MM.1S (cell line): ENCODE measurements around the gene KIF21B.

Source experiments
- DNase-seq: peaks from one replicate; pipeline ENCODE4 v3.0.0-alpha.2; 2015
- H2AFZ ChIP-seq: fragments of 300-600 bp; sonication (generic); 2 replicates; pipeline ENCODE4 v1.6.0; 2016; ENCODE audit warnings: antibody characterized with exemption, low read length
- H3F3A ChIP-seq: fragments of 300-600 bp; sonication (generic); 2 replicates; pipeline ENCODE4 v1.6.1; 2016; ENCODE audit warnings: mild to moderate bottlenecking, antibody characterized with exemption, low read length, moderate library complexity, mixed read lengths; ENCODE audit not compliant: insufficient read depth
- H3K27ac ChIP-seq: fragments of 300-600 bp; sonication (generic); 2 replicates; pipeline ENCODE4 v1.5.1; 2016; ENCODE audit warnings: mild to moderate bottlenecking, low read length
- H3K27me3 ChIP-seq: fragments of 300-600 bp; sonication (generic); replicated peaks from 2 replicates; pipeline ENCODE4 v1.6.0; 2016; ENCODE audit warnings: low read length; ENCODE audit not compliant: insufficient read depth
- H3K36me3 ChIP-seq: fragments of 300-600 bp; sonication (generic); replicated peaks from 2 replicates; pipeline ENCODE4 v1.6.1; 2016; ENCODE audit warnings: mild to moderate bottlenecking, low read length, mixed read lengths; ENCODE audit not compliant: insufficient read depth
- H3K4me1 ChIP-seq: fragments of 300-600 bp; sonication (generic); 2 replicates; pipeline ENCODE4 v1.6.1; 2016; ENCODE audit warnings: low read length, mixed read lengths
- H3K4me2 ChIP-seq: fragments of 300-600 bp; sonication (generic); 2 replicates; pipeline ENCODE4 v1.6.0; 2016; ENCODE audit warnings: low read depth, low read length
- H3K4me3 ChIP-seq: fragments of 300-600 bp; sonication (generic); 2 replicates; pipeline ENCODE4 v1.5.1; 2016; ENCODE audit warnings: low read length, mixed read lengths
- H3K79me2 ChIP-seq: fragments of 300-600 bp; sonication (generic); 2 replicates; pipeline ENCODE4 v1.6.1; 2016; ENCODE audit warnings: mixed run types, low read length, mixed read lengths
- H3K9ac ChIP-seq: fragments of 300-600 bp; sonication (generic); 2 replicates; pipeline ENCODE4 v1.6.1; 2016; ENCODE audit warnings: low read length, mixed read lengths
- H3K9me2 ChIP-seq: fragments of 300-600 bp; sonication (generic); replicated peaks from 2 replicates; pipeline ENCODE4 v1.6.1; 2016; ENCODE audit warnings: mild to moderate bottlenecking, low read length, mixed read lengths; ENCODE audit not compliant: insufficient read depth
- H3K9me3 ChIP-seq: fragments of 300-600 bp; sonication (generic); replicated peaks from 2 replicates; pipeline ENCODE4 v1.6.1; 2016; ENCODE audit warnings: mild to moderate bottlenecking, low read length, mixed read lengths; ENCODE audit not compliant: insufficient read depth
- H4K20me1 ChIP-seq: fragments of 300-600 bp; sonication (generic); 2 replicates; pipeline ENCODE4 v1.6.1; 2016; ENCODE audit warnings: mild to moderate bottlenecking, low read length, moderate library complexity, mixed read lengths; ENCODE audit not compliant: insufficient read depth
- EZH2 ChIP-seq: fragments of 300-600 bp; sonication (generic); optimal IDR thresholded peaks from 2 replicates; pipeline ENCODE3; 2017; ENCODE audit warnings: low read depth, mild to moderate bottlenecking, antibody characterized with exemption, low read length, mixed read lengths
- EZH2phosphoT487 ChIP-seq: fragments of 300-600 bp; sonication (generic); IDR thresholded peaks from 2 replicates; pipeline ENCODE4 v1.6.1; 2018; ENCODE audit warnings: antibody characterized with exemption, low read length
- TF ChIP-seq, protein P1 (sequence below): fragments of 300-600 bp; sonication (generic); IDR thresholded peaks from 2 replicates; pipeline ENCODE4 v1.5.1; 2016; ENCODE audit warnings: antibody characterized with exemption, low read length, mixed read lengths

KIF21B gene

DNA sequence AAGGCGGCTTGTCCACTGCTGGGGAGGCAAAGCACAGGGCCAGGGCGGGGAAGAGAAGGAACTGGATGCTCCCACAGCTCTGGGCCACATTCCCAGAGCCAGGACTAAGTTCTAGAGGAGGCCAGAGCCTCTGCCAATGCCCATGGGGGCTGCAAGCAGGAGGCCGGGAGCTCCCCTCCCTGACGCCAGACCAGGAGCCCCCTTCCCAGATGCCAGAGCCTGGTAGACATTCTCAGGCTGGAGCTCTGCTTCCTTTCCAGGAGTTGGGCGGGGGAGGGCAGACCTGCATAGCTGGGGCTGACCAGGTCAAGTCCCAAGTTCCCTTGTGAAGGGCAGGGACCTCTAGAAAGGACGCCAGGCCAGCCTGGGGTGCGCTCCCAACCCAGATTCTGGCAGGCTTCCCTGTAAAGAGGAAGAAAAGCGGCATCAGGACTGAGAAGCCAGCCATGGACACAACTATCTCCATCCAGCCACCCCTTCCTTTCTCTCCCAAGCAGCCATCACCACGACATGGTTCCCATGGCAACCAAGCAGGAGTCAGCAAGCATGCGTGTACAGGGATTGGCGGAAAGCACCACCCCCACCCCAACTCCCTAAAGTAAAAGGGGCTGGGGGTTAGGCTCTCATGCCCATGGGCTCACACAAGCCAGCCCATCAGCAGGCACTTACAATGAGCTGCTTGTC is 13.4 kb downstream of the KIF21B start:
- H3K4me1 ChIP-seq, result no peaks in the 10 kb centered on the region

DNA sequence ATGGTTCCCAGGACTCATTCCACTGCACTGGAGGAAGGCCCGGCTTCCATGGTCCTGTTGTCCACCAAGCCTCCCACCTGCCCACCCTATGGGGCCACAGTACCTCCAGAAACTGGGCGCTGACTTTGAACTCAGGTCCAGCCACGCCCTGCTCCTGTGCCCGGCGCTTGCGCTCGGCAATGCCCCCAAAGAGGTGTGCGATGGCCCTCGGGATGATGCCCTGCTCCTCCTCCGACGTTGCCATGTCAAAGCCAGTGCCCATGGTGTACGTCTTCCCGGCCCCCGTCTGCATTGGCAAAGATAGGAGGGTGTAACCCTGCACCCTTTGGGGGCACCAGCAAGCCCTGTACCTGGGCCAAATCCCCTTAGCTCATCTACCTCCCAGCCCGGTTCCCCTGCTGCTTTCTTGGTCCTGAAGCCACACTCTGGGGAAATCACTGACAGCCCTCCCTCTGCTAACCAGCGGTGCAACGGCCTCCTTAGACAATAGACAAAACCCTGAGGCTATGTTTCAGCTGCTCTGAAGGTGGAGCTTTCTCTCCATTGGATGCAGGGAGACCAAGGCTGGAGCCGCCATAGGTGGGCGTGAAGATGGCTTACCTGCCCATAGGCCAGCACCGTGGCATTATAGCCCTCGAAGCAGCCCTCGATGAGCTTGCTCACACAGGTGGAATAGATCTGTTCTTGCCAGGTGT is 14.7 kb downstream of the KIF21B start:
- H3K27me3 ChIP-seq, result no peaks in the 10 kb centered on the region
- no peaks in the 10 kb centered on the region for H3K9me3 ChIP-seq
- peaks cover 80% of the 10 kb centered on the region for H3K79me2 ChIP-seq
- H3K9me2 ChIP-seq, result no peaks in the 10 kb centered on the region
- DNase-seq, result no peak
- TF ChIP-seq EZH2phosphoT487, result no peak
- TF ChIP-seq EZH2, result no peak
- TF ChIP-seq, protein P1, sequence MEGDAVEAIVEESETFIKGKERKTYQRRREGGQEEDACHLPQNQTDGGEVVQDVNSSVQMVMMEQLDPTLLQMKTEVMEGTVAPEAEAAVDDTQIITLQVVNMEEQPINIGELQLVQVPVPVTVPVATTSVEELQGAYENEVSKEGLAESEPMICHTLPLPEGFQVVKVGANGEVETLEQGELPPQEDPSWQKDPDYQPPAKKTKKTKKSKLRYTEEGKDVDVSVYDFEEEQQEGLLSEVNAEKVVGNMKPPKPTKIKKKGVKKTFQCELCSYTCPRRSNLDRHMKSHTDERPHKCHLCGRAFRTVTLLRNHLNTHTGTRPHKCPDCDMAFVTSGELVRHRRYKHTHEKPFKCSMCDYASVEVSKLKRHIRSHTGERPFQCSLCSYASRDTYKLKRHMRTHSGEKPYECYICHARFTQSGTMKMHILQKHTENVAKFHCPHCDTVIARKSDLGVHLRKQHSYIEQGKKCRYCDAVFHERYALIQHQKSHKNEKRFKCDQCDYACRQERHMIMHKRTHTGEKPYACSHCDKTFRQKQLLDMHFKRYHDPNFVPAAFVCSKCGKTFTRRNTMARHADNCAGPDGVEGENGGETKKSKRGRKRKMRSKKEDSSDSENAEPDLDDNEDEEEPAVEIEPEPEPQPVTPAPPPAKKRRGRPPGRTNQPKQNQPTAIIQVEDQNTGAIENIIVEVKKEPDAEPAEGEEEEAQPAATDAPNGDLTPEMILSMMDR, result no peak
- H3K9ac ChIP-seq, result no peak overlapping the region
- no peak overlapping the region for H3K4me3 ChIP-seq
- no peaks in the 10 kb centered on the region for H3K4me1 ChIP-seq
- H3K4me2 ChIP-seq, result no peak overlapping the region
- H4K20me1 ChIP-seq, result peaks cover 4% of the 10 kb centered on the region; the same call in 1 of the 2 replicates
- H3K27ac ChIP-seq, result no peak overlapping the region
- no peak overlapping the region for H2AFZ ChIP-seq
- no peaks in the 10 kb centered on the region for H3F3A ChIP-seq
- no peaks in the 10 kb centered on the region; the same call in 1 of the 2 replicates for H3K36me3 ChIP-seq

More for the DNA sequence above, 13.4 kb downstream of the KIF21B start:
- H3K9me2 ChIP-seq, result no peaks in the 10 kb centered on the region
- H3K27me3 ChIP-seq, result no peaks in the 10 kb centered on the region
- H3K9ac ChIP-seq, result no peak overlapping the region
- no peaks in the 10 kb centered on the region; the same call in 1 of the 2 replicates for H3K36me3 ChIP-seq
- H2AFZ ChIP-seq, result no peak overlapping the region
- DNase-seq, result no peak
- H3K79me2 ChIP-seq, result peaks cover 91% of the 10 kb centered on the region
- H3K4me3 ChIP-seq, result no peak overlapping the region
- H4K20me1 ChIP-seq, result peaks cover 4% of the 10 kb centered on the region; the same call in 1 of the 2 replicates
- no peaks in the 10 kb centered on the region for H3K9me3 ChIP-seq
- H3F3A ChIP-seq, result no peaks in the 10 kb centered on the region
- no peak overlapping the region for H3K27ac ChIP-seq
- H3K4me2 ChIP-seq, result no peak overlapping the region
- TF ChIP-seq EZH2phosphoT487 (no peak), EZH2 (no peak)
- TF ChIP-seq, protein P1, result no peak

DNA sequence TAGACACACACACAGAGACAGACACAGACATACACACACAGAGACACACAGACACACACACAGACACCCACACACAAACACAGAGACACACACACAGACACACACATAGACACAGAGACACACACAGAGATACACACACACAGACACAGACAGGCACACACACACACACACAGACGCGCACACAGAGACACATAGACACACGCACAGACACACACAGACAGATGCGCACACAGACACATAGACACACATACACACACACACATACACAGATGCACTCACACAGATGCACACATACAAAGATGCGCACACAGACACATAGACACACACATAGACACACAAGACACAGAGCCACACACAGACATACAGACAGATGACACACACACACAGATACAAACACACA is 16.0 kb downstream of the KIF21B start:
- H4K20me1 ChIP-seq, result peaks cover 4% of the 10 kb centered on the region; the same call in 1 of the 2 replicates
- H3K36me3 ChIP-seq, result no peaks in the 10 kb centered on the region; the same call in 1 of the 2 replicates
- no peak for DNase-seq
- H3K4me3 ChIP-seq, result no peak overlapping the region
- peaks cover 67% of the 10 kb centered on the region for H3K79me2 ChIP-seq
- no peaks in the 10 kb centered on the region for H3F3A ChIP-seq
- TF ChIP-seq EZH2, result no peak
- no peak for TF ChIP-seq EZH2phosphoT487
- TF ChIP-seq, protein P1, result no peak
- no peaks in the 10 kb centered on the region for H3K27me3 ChIP-seq
- H3K9ac ChIP-seq, result no peak overlapping the region
- H3K27ac ChIP-seq, result no peak overlapping the region
- H3K9me3 ChIP-seq, result no peaks in the 10 kb centered on the region
- H2AFZ ChIP-seq, result no peak overlapping the region
- no peaks in the 10 kb centered on the region for H3K4me1 ChIP-seq
- H3K4me2 ChIP-seq, result no peak overlapping the region
- no peaks in the 10 kb centered on the region for H3K9me2 ChIP-seq
